GM21447 (cell line): ENCODE measurements around the gene MAPK1IP1L.

Source experiments
- ATAC-seq: cut with Tn5 transposase; IDR thresholded peaks from one replicate; pipeline ENCODE4 v1.9.1; 2021; ENCODE audit not compliant: unreplicated experiment

Gene MAPK1IP1L

GRCh38 chr14:55094292-55095157 lies 43.1 kb downstream of the MAPK1IP1L start:
- ATAC-seq: no peak

DNA sequence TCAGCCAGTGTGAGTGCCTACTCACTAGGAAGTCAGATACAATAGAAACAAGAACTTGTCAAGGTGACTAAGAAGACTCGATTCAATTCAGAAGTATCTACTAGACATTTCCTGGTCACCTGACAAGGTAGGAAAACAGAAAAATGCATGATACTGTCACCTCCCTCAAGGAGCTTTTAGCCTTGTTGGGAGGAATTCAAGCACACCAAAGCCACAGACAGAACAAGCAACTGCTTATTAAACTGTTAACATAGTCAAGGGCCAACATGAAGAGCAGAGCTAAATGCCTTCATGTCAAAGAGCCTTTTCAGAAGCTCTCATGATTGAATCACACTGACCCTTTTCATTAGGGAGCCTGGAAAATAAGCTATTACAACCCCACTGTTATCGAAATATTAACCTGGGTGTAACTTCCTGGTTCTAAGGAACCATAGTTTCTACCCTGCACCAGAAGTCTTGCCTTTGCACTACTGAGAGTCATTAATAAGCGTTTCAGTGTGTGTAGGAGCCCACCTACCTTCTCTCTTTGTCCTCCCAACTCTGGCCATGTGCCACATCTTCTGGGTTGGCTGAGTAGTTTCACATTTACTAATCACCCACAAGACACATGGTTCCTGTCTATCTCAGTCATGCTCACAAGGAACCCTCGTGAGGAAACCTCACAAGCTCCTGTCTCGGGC lies 46.6 kb downstream of the MAPK1IP1L start:
- peak; percentile 50 for ATAC-seq

DNA sequence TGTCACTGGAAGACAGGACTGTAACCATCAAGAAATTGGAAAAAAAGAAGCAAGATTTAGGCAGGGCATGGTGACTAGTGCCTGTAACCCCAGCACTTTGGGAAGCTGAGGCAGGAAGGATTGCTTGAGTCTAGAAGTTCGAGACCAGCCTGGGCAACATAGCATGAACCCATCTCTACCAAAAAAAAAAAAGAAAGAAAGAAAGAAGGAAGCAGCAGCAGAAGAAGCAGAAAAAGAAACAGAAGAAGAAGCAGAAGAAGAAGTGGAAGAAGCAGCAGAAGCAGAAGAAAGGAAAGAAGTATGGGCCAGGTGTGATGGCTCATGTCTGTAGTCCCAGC lies 47.1 kb downstream of the MAPK1IP1L start:
- no peak for ATAC-seq

GRCh38 chr14:55099756-55100155 lies 48.3 kb downstream of the MAPK1IP1L start:
- ATAC-seq: no peak

GRCh38 chr14:55101698-55102097 lies 50.3 kb downstream of the MAPK1IP1L start:
- no peak for ATAC-seq

GRCh38 chr14:55102141-55102621 lies 50.7 kb downstream of the MAPK1IP1L start:
- ATAC-seq: peak; percentile 62

DNA sequence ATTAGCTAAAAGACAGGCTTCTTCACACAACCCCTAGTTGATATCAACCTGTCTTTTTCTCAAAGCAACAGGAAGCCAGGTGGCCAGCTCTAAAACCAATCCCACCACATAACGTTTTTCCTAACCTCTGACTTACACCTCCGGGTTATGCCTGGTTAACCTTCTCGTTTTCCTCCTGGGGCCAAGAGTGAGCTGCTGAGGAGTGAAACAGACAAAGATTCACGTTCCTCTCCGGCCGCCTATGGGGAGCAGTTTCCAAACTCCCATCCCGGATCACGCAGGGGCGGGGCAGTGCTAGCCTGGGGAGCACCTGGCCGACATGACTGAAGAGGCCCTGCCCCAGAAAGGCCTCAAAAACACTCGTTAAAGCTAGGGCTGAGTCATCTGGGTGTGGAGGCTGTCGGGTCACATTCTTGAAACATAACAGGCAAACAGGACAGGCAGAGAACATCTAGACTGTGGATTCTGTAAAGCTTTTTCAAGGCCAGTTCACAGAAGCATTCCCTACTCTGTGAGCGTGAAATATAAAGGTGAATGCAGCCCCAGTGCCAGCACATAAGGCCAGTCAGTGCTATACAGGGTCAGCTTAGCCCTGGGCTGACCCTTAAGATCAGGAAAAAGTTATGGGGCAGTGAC lies 51.7 kb downstream of the MAPK1IP1L start:
- peak; percentile 29 for ATAC-seq

DNA sequence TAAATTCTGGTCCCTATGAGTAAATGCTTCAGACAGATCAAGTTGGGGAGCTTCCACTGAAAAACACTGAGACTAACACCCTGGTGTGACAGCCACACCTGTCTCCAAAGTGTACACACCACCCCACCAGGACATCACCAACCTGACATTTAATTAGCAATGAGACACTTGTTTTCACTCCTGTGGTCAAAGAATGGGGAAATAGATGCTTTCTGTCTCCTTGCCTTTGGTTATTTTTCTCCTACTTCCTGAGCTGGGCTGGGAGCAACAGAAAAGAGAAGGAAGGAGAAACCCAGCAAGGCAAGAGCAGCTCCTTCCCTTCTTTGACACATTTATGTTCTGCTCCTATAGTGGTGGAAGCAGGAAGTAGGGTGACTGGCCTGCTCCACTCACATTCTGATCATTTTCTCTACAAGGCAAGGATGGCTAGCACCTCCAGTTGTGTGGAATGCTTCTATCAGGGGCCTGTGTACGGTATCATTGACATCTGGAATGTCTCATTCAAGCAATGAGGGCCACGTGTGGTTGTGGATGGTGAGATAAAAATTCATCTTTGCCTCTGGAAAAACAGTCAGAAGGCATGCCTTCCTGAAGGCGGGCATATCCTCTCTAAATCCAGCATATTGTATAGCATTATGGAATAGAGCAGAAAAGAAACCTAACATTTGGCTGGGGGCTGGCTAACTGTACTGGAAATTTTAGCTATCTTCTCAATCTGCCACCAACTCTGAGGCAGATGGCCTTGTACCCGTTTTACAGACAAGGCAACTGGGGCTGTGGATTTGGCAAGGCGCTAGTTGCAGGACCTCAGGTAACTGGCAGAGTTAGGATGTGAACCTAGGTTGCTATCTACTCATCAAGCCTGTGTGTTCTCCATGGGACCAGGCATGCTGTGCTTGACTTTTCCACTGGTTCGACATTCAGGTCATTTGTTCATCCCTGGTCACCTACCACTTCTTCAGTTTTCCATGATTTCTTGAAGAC lies 52.8 kb downstream of the MAPK1IP1L start:
- no peak for ATAC-seq

GRCh38 chr14:55105991-55106390 lies 54.5 kb downstream of the MAPK1IP1L start:
- ATAC-seq: no peak

GRCh38 chr14:55107766-55108554 lies 56.5 kb downstream of the MAPK1IP1L start:
- ATAC-seq: no peak

- no peak for ATAC-seq
Observed at GRCh38 chr14:55109836-55110235, 58.4 kb downstream of the MAPK1IP1L start.

DNA sequence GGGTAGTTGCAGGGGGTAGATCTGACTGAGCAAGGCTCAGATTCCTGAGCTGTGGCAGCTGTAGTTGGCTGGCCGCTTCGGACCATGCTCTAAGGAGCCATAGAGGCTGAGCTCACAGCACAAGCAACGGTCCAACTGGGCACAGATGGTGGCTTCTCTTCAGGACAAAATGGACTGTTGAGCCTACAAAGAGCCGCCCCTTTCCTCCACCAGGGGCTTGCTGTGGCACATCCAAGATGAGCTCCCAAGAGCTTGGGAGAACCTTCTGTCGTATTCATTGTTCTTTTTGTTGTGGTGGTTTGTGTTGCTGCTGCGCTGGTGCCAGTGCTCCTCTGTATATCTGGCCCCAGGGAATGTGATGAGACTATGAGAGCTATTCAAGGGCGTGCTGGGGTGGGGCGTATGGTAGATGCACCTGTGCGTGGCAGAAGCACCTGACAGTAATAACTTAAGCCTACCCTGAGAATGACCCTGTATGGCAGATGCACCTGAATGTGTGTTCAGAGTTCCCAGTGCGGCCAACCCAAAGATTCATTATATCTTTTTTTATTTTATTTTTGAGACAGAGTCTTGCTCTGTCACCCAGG lies 59.8 kb downstream of the MAPK1IP1L start:
- no peak for ATAC-seq

- ATAC-seq: no peak
Observed at GRCh38 chr14:55114720-55115119, 63.3 kb downstream of the MAPK1IP1L start.

DNA sequence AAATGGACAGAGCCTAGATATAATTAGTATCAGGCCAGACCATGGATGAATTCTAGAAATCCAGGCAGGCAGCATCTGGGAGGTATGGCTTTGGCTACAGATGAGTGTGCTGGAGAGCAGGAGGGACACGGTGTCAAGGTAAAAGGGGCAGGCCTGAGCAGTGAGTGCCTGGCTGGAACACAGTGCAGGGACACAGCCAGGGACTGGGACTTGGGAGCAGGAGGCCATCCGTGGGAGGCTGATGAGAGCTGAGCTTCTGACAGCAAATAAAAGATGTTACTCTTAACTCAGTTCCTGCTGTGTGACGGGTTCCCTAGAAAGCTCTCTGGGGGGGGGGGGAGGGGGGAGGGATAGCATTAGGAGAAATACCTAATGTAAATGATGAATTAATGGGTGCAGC lies 64.0 kb downstream of the MAPK1IP1L start:
- no peak for ATAC-seq

DNA sequence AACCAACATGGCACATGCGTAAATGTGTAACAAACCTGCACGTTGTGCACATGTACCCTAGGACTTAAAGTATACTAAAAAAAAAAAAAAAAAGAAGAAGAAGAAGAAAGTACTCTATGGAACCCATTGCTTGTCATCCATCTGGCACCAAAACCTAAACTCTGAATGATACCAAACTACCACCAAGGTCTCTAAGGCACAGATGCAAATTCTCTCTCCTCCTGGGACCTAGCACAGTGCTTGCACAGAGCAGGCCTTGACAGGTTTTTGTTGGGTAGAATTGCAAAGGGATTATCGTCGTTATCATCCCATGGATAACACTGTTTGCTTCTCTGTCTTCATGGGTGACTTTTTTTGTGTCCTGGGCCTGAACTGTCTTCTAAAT lies 64.4 kb downstream of the MAPK1IP1L start:
- no peak for ATAC-seq

DNA sequence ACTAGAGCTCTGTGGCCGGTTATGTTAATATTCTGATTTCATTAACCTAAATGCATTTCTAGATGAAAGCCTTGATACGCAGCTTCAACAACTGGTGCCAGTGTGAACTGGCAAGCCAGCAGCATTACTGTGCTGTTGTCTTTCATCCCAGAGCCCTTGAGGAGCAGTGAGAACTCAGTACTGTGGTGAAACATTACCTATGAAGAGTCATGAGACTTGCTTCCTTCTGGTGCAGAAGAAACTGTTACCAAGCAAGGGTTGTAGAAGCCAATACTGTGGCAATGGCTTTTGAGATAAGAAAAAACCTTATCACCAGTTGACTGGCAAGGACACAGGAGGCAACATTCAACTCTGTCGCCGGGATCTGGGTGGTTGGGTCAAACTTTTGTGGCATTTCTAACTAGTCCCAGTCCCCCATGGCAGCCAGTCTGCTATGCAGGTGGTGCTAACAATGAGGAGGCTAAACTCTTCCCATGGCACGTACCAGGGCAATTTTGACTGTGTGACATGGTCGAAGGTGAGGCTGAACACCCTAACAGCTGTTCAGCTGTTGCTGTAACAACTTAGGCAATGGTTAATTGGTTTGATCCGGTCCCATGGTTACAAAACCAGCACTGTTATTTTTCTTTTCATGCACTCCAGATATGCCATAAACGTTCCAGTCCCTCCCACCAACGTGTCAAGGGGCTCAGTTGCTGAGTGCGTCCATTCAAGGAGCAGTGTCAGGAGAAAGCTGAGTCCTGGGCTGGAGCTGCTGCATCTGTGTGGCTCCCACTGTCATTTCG lies 65.0 kb downstream of the MAPK1IP1L start:
- no peak for ATAC-seq

DNA sequence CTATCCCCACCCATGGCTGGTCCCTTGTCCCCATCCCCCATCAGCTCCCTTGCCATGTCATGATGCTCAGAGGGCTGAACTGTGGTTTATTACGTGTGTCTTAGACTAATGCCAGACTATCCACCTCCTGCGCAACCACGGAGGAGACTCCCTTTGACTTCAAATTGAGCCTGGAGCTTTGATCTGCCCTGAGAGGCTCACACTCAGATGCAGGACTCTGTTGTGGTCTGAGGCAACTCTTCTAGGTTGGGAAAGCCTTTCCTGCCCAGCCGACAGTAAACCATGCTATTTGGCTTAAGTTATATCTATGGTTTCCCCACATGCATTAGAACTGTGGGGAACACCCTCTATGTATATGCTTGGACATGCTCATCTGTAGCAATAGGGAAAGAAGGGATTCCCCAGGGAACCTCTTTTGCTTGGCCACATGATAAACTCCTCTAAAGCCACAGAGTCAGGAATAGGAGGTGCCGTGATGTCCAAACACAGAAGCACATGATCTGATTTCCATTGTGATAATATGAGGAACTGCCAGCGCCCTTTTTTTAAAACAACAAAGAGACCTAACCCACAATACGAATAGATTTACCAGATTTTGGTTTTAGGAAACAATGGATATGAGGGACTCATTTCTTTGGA lies 66.5 kb downstream of the MAPK1IP1L start:
- ATAC-seq: no peak

DNA sequence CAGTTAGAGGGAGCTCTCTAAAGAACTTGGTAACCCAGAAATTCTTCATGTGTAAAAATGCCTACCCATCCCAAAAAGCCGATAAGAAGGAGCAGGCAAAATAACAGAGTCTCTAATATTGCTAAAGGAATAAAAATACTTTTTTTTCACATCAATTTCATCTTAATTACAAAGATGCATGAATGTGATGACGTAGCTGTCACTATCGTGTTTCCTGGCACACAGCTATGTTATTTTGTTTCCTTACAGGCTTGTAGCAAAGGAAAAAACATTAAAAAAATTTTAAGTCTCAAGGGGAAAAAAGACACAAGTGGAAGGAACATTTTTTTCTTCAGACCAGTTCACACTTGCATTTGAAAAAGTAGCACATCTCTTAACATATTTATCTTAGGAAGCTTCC lies 67.3 kb downstream of the MAPK1IP1L start:
- no peak for ATAC-seq
